Fibroblast of lung (primary cell): ENCODE measurements around the gene PDE3A.

Source experiments
- CTCF ChIP-seq, 2 donors: IDR thresholded peaks in 1 of 2; conservative IDR thresholded peaks in 1 of 2; 1 replicate in 1 of 2; 2 replicates in 1 of 2; pipeline ENCODE4 v1.5.1; 2011 to 2012; ENCODE audit warnings: low read length in 2 of 2, control low read depth in 1 of 2, inconsistent platforms in 1 of 2, low read depth in 1 of 2, mild to moderate bottlenecking in 1 of 2
- EZH2 ChIP-seq: IDR thresholded peaks from 2 replicates; pipeline ENCODE4 v1.5.1; 2012; ENCODE audit warnings: low read length, control low read depth, mild to moderate bottlenecking; ENCODE audit errors: missing control alignments

- TF ChIP-seq EZH2 (no peak), CTCF (conservative IDR thresholded peaks at IDR 0.05 in 1 of 2, IDR thresholded peaks at IDR 0.05 in 1 of 2; ENCODE audit: low read depth in 1 of 2, low read length in 2 of 2) (no peak)
Measured at GRCh38 chr12:20443255-20443654, 74.9 kb downstream of the PDE3A start.
